Measurements from ENCODE around the gene CHPF. TPM values are rescaled to one million over a fixed set of nuclear protein-coding genes. Genes with fewer than 3 reads are reported as not detected.

Gene CHPF
- total and polyA plus RNA-seq, 10 of the 15 experiments (the other 5 are each of a cell fraction or from before 2014, with no cell fraction given), result 0.09 to 17.4 (median 8.3) TPM; not detected in 1

DNA sequence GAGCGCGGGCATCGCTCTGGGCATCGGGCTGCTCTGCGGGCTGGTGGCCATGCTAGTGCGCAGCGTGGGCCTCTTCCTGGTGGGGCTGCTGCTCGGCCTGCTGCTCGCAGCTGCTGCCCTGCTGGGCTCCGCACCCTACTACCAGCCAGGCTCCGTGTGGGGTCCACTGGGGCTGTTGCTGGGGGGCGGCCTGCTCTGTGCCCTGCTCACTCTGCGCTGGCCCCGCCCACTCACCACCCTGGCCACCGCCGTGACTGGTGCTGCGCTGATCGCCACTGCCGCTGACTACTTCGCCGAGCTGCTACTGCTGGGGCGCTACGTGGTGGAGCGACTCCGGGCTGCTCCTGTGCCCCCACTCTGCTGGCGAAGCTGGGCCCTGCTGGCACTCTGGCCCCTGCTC, 4.0 kb upstream of the CHPF start:
- SMC1A ChIA-PET (ENCODE audit: uncharacterized antibody, unreplicated experiment), result no interaction called here
- POLR2A ChIA-PET, result no interaction called here
- H3K9me3 ChIP-seq (replicated peaks; ENCODE audit: control insufficient read depth, insufficient read depth, low read length), result no peaks in the 10 kb centered on the region; the same call in 2 of the 3 replicates
- no peak overlapping the region for H2AFZ ChIP-seq (ENCODE audit: control insufficient read depth, low read depth, low read length)
- in situ Hi-C loops (cut with MboI), result no loop called here
- no TSS peak for BruUV-seq (replicated peaks)
- no peaks in the 10 kb centered on the region for H3K36me3 ChIP-seq (ENCODE audit: control insufficient read depth in 2 of 2, insufficient read depth in 2 of 2, low read length in 1 of 2)
- H3K9ac ChIP-seq (ENCODE audit: control insufficient read depth, insufficient read depth, low read length), result no peak overlapping the region
- ATAC-seq, result no peak
- no peak overlapping the region for H3K4me2 ChIP-seq (ENCODE audit: control insufficient read depth, insufficient read depth)
- RAD21 ChIA-PET (ENCODE audit: unreplicated experiment), result no interaction called here
- H4K20me1 ChIP-seq (ENCODE audit: control insufficient read depth, insufficient read depth), result no peaks in the 10 kb centered on the region; the same call in 1 of the 2 replicates
- H3K79me2 ChIP-seq (ENCODE audit: control insufficient read depth, insufficient read depth, low read length), result no peaks in the 10 kb centered on the region
- H3K27me3 ChIP-seq (replicated peaks in 1 of 2; ENCODE audit: control insufficient read depth in 2 of 2, insufficient read depth in 2 of 2, low read length in 1 of 2), result peaks cover 8% of the 10 kb centered on the region in 2 experiments
- CTCF ChIA-PET, result no interaction called here
- no peak overlapping the region for H3K4me3 ChIP-seq
- TF ChIP-seq, protein P1, sequence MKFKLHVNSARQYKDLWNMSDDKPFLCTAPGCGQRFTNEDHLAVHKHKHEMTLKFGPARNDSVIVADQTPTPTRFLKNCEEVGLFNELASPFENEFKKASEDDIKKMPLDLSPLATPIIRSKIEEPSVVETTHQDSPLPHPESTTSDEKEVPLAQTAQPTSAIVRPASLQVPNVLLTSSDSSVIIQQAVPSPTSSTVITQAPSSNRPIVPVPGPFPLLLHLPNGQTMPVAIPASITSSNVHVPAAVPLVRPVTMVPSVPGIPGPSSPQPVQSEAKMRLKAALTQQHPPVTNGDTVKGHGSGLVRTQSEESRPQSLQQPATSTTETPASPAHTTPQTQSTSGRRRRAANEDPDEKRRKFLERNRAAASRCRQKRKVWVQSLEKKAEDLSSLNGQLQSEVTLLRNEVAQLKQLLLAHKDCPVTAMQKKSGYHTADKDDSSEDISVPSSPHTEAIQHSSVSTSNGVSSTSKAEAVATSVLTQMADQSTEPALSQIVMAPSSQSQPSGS (IDR thresholded peaks at IDR 0.05; ENCODE audit: low read length), result no peak
- TF ChIP-seq HDGF (IDR thresholded peaks at IDR 0.05) (no peak), POU2F2 (IDR thresholded peaks at IDR 0.05; ENCODE audit: borderline replicate concordance, low read depth, low read length) (no peak), IKZF2 (IDR thresholded peaks at IDR 0.05) (no peak), PML (IDR thresholded peaks at IDR 0.05; ENCODE audit: low read length) (no peak), RB1 (IDR thresholded peaks at IDR 0.05; ENCODE audit: borderline replicate concordance) (no peak), NFYA (IDR thresholded peaks at IDR 0.05; ENCODE audit: borderline replicate concordance, low read depth, low read length) (no peak), BCL11A (IDR thresholded peaks at IDR 0.05; ENCODE audit: low read depth, low read length) (no peak), RFX5 (IDR thresholded peaks at IDR 0.05; ENCODE audit: low read depth, low read length) (no peak), CREB1 (IDR thresholded peaks at IDR 0.05; ENCODE audit: low read depth) (no peak), HCFC1 (IDR thresholded peaks at IDR 0.05; ENCODE audit: low read length) (no peak), ESRRA (IDR thresholded peaks at IDR 0.05; ENCODE audit: low read length) (no peak), JUND (IDR thresholded peaks at IDR 0.05; ENCODE audit: low read depth, low read length) (no peak), ATF7 (IDR thresholded peaks at IDR 0.05; ENCODE audit: low read depth) (no peak), MXI1 (IDR thresholded peaks at IDR 0.05; ENCODE audit: low read depth, low read length) (no peak), PAX8 (IDR thresholded peaks at IDR 0.05) (no peak)
- TF ChIP-seq, protein P2, sequence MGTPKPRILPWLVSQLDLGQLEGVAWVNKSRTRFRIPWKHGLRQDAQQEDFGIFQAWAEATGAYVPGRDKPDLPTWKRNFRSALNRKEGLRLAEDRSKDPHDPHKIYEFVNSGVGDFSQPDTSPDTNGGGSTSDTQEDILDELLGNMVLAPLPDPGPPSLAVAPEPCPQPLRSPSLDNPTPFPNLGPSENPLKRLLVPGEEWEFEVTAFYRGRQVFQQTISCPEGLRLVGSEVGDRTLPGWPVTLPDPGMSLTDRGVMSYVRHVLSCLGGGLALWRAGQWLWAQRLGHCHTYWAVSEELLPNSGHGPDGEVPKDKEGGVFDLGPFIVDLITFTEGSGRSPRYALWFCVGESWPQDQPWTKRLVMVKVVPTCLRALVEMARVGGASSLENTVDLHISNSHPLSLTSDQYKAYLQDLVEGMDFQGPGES (IDR thresholded peaks at IDR 0.05), result no peak
- TF ChIP-seq, protein P3, sequence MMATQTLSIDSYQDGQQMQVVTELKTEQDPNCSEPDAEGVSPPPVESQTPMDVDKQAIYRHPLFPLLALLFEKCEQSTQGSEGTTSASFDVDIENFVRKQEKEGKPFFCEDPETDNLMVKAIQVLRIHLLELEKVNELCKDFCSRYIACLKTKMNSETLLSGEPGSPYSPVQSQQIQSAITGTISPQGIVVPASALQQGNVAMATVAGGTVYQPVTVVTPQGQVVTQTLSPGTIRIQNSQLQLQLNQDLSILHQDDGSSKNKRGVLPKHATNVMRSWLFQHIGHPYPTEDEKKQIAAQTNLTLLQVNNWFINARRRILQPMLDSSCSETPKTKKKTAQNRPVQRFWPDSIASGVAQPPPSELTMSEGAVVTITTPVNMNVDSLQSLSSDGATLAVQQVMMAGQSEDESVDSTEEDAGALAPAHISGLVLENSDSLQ (IDR thresholded peaks at IDR 0.05), result no peak
- TF ChIP-seq, protein P4, sequence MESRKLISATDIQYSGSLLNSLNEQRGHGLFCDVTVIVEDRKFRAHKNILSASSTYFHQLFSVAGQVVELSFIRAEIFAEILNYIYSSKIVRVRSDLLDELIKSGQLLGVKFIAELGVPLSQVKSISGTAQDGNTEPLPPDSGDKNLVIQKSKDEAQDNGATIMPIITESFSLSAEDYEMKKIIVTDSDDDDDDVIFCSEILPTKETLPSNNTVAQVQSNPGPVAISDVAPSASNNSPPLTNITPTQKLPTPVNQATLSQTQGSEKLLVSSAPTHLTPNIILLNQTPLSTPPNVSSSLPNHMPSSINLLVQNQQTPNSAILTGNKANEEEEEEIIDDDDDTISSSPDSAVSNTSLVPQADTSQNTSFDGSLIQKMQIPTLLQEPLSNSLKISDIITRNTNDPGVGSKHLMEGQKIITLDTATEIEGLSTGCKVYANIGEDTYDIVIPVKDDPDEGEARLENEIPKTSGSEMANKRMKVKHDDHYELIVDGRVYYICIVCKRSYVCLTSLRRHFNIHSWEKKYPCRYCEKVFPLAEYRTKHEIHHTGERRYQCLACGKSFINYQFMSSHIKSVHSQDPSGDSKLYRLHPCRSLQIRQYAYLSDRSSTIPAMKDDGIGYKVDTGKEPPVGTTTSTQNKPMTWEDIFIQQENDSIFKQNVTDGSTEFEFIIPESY (IDR thresholded peaks at IDR 0.05), result no peak
- intact Hi-C loops (cut with micrococcal nuclease; ENCODE audit: unreplicated experiment), result no loop called here
- DNase-seq (ENCODE audit: low read depth, low spot score), result no peak
- FAIRE-seq, result no peak
- no peaks in the 10 kb centered on the region; the same call in 1 of the 2 replicates for H3K4me1 ChIP-seq (ENCODE audit: control insufficient read depth, insufficient read depth, low read length)
- H3K27ac ChIP-seq (ENCODE audit: control insufficient read depth, insufficient read depth), result no peak overlapping the region
- 44% methylated on average over 18 of the region's 26 CpGs for WGBS (ENCODE audit: insufficient coverage, insufficient replicate concordance, low lambda C conversion rate, missing lambda C conversion rate)

Measured in GM12878 (cell line).